BJ (cell line): ENCODE measurements around the gene TSPAN18. TPM values are rescaled to one million over a fixed set of nuclear protein-coding genes. Genes with fewer than 3 reads are reported as not detected.

Experiments
- CTCF ChIA-PET: fragments of 350-600 bp; formaldehyde crosslinking; extraction: SDS; loops from one replicate; lab custom pipeline; 2021; ENCODE audit warnings: antibody characterized with exemption, inconsistent platforms; lab: Yijun Ruan, JAX
- POLR2A ChIA-PET: fragments of 300-600 bp; sonication (Branson Sonifier 250); formaldehyde crosslinking; extraction: SDS; loops from one replicate; lab custom pipeline; 2021; ENCODE audit warnings: antibody characterized with exemption; lab: Charles Lee
- DNase-seq: peaks from one replicate; pipeline ENCODE4 v3.0.0-alpha.2; 2011; ENCODE audit warnings: low read depth
- H3K27me3 ChIP-seq: 2 replicates; pipeline ENCODE4 v1.6.0; 2011; ENCODE audit warnings: low read length; ENCODE audit not compliant: control insufficient read depth, insufficient read depth
- H3K36me3 ChIP-seq: 2 replicates; pipeline ENCODE4 v1.5.1; 2011; ENCODE audit warnings: low read length; ENCODE audit not compliant: control insufficient read depth, insufficient read depth
- H3K4me3 ChIP-seq: 2 replicates; pipeline ENCODE4 v1.5.1; 2011; ENCODE audit warnings: low read depth, mild to moderate bottlenecking, control low read depth, low read length
- CTCF ChIP-seq: IDR thresholded peaks from 2 replicates; pipeline ENCODE4 v1.5.1; 2011; ENCODE audit warnings: low read depth, mild to moderate bottlenecking, control low read depth, inconsistent platforms, low read length, moderate library complexity; ENCODE audit not compliant: insufficient read depth
- polyA plus RNA-seq: library from polyadenylated mRNA; depleted of rRNA; stranded (reverse); fragments of >200 nt; gene quantifications from 2 replicates; pipeline ENCODE4 v1.2.3, GENCODE V29; 2011

Gene TSPAN18
- polyA plus RNA-seq, 1 experiment, result 0.55 TPM

DNA sequence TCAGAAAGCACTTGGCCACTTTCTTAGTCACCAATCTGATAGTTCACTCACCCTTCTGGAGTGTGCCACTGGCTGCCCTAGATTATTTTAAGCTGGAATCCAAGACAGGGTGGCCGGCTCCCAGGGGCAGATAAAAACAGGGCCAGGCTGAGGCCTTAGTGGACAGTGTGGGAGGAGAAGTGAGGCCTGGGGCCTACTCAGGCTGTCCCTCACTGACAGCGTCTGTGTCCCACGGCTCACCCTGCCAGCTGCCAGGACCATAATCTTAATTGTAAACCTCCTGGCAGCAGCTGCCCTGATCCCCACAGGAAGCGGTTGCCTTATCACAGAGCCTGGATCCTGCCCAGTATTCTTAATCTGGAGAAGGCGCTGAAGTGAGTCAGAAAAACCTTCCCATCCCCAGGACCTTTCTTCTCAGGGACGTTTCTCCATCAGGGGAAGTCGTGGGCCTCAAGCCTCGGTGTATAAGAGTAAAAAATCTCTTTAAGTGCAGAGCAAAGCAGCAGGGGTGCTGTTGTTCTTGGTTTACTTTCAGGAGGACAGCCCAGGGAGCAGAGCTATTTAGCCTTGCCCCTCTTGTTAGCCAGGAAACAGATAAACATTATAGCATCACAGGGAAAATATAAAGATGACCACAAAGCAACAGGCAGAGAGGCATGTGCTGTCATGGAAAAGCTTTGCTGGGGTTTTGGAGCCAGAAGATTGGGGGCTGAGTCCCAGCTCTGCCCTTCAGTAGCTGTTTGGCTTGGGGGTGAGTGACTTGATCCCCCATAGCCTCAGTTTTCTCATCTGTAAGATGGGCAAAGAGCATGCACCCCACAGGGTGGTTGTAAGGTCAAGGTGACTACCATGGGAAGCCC is 39.6 kb downstream of the TSPAN18 start:
- Histone ChIP-seq H3K27me3 (0 out of 2 replicates have a peak, but pooled peaks cover 2% of the 10 kb centered on the region), H3K4me3 (no peak overlapping the region), H3K36me3 (no peaks in the 10 kb centered on the region)
- POLR2A ChIA-PET, result no interaction called here
- peak; percentile 30 for DNase-seq
- CTCF ChIA-PET, result interaction anchor here (0.9 to 2.1 kb wide), 8 partner anchors 10 to 145 kb away, joined by 3 to 19 read pairs (median 4); no protein-coding TSS in a partner anchor
- 0 out of 2 replicates have a peak, but pooled peaks have one; percentile 8 for TF ChIP-seq CTCF

- no peak for TF ChIP-seq CTCF
- Histone ChIP-seq H3K27me3 (no peaks in the 10 kb centered on the region), H3K4me3 (no peak overlapping the region), H3K36me3 (no peaks in the 10 kb centered on the region)
- POLR2A ChIA-PET, result no interaction called here
- CTCF ChIA-PET, result interaction anchor here (0.9 to 2.1 kb wide), 8 partner anchors 9 to 144 kb away, joined by 3 to 19 read pairs (median 4); no protein-coding TSS in a partner anchor
- no peak for DNase-seq
Measured at GRCh38 chr11:44766972-44767278, 40.2 kb downstream of the TSPAN18 start.

GRCh38 chr11:44767421-44767820 is 40.7 kb downstream of the TSPAN18 start:
- no peak for DNase-seq
- Histone ChIP-seq H3K27me3 (no peaks in the 10 kb centered on the region), H3K4me3 (no peak overlapping the region), H3K36me3 (no peaks in the 10 kb centered on the region)
- POLR2A ChIA-PET, result no interaction called here
- CTCF ChIA-PET, result interaction anchor here (1.1 to 2.1 kb wide), 6 partner anchors 9 to 126 kb away, joined by 3 to 19 read pairs (median 4); no protein-coding TSS in a partner anchor
- no peak for TF ChIP-seq CTCF

DNA sequence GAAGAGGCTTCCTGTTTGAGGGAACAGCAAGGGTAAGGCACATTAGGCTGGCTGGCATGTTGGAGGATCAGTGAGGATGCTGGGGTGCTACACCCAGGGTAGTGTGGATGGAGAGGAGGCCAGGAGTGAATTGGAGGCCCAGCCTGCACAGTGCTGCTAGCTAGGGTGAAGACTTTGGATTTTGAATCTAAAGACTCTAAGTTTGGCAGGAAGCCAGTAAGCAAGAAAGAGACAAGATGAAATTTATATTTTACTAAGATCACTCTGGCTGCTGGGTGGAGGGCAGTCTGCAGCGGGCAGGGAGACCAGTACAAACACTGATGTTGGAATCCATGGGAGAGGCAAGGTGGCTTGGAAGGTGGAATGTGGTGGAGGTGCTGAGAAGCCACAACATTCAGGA is 43.6 kb downstream of the TSPAN18 start:
- Histone ChIP-seq H3K27me3 (0 out of 2 replicates have a peak, but pooled peaks cover 3% of the 10 kb centered on the region), H3K4me3 (no peak overlapping the region), H3K36me3 (no peaks in the 10 kb centered on the region)
- CTCF ChIA-PET, result interaction anchor here (1.3 kb wide), 1 partner anchor 10 kb away, joined by 4 read pairs; no protein-coding TSS in a partner anchor
- no peak for DNase-seq
- POLR2A ChIA-PET, result no interaction called here
- no peak for TF ChIP-seq CTCF

GRCh38 chr11:44771252-44771734 is 44.5 kb downstream of the TSPAN18 start:
- H3K4me3 ChIP-seq, result no peak overlapping the region
- ChIA-PET POLR2A (no interaction called here), CTCF (interaction anchor here (1.0 to 1.3 kb wide), 3 partner anchors 9 to 123 kb away, joined by 3 to 4 read pairs (median 3); no protein-coding TSS in a partner anchor)
- no peak for DNase-seq
- TF ChIP-seq CTCF, result no peak
- 0 out of 2 replicates have a peak, but pooled peaks cover 3% of the 10 kb centered on the region for H3K27me3 ChIP-seq
- no peaks in the 10 kb centered on the region for H3K36me3 ChIP-seq
